GM19395 (cell line): Measurements from ENCODE around the gene FGF14.

Experiments
- ATAC-seq: cut with Tn5 transposase; IDR thresholded peaks from one replicate; pipeline ENCODE4 v1.9.1; 2021; ENCODE audit warnings: mild to moderate bottlenecking, moderate library complexity; ENCODE audit not compliant: unreplicated experiment

Gene FGF14

GRCh38 chr13:102260256-102260655 is 141.6 kb downstream of the FGF14 start:
- ATAC-seq = no peak

- ATAC-seq = no peak
Measured at GRCh38 chr13:102255409-102255808, 146.4 kb downstream of the FGF14 start.

- ATAC-seq = no peak
Measured at GRCh38 chr13:102251817-102252216, 150.0 kb downstream of the FGF14 start.

- no peak for ATAC-seq
Measured at GRCh38 chr13:102250448-102250847, 151.4 kb downstream of the FGF14 start.

GRCh38 chr13:102244607-102245227 is 157.1 kb downstream of the FGF14 start:
- ATAC-seq = no peak

GRCh38 chr13:102240110-102240509 is 161.7 kb downstream of the FGF14 start:
- ATAC-seq = no peak

GRCh38 chr13:102237230-102237629 is 164.6 kb downstream of the FGF14 start:
- no peak for ATAC-seq

GRCh38 chr13:102236830-102237229 is 165.0 kb downstream of the FGF14 start:
- no peak for ATAC-seq

GRCh38 chr13:102236341-102236740 is 165.5 kb downstream of the FGF14 start:
- ATAC-seq = no peak

- ATAC-seq = no peak
Measured at GRCh38 chr13:102235689-102236088, 166.2 kb downstream of the FGF14 start.

GRCh38 chr13:102234618-102235017 is 167.2 kb downstream of the FGF14 start:
- ATAC-seq = no peak

- no peak for ATAC-seq
Measured at GRCh38 chr13:102233566-102234208, 168.2 kb downstream of the FGF14 start.

- no peak for ATAC-seq
Measured at GRCh38 chr13:102231479-102231878, 170.4 kb downstream of the FGF14 start.

- ATAC-seq = no peak
Measured at GRCh38 chr13:102227741-102228140, 174.1 kb downstream of the FGF14 start.

GRCh38 chr13:102226591-102226990 is 175.3 kb downstream of the FGF14 start:
- ATAC-seq = no peak

- no peak for ATAC-seq
Measured at GRCh38 chr13:102225892-102226291, 176.0 kb downstream of the FGF14 start.

GRCh38 chr13:102220681-102221228 is 181.1 kb downstream of the FGF14 start:
- ATAC-seq = no peak

- no peak for ATAC-seq
Measured at GRCh38 chr13:102214956-102215355, 186.9 kb downstream of the FGF14 start.

- ATAC-seq = no peak
Measured at GRCh38 chr13:102212729-102213128, 189.1 kb downstream of the FGF14 start.

- ATAC-seq = no peak
Measured at GRCh38 chr13:102208347-102208746, 193.5 kb downstream of the FGF14 start.

GRCh38 chr13:102207680-102208342 is 194.0 kb downstream of the FGF14 start:
- ATAC-seq = no peak

GRCh38 chr13:102203718-102204117 is 198.1 kb downstream of the FGF14 start:
- no peak for ATAC-seq
